Fibroblast of peridontal ligament (primary cell): ENCODE measurements around the gene ARHGAP25.

Experiments used
- DNase-seq: peaks from one replicate; pipeline ENCODE4 v3.0.0-alpha.2; 2010; ENCODE audit errors: extremely low read depth

The ARHGAP25 gene

DNA sequence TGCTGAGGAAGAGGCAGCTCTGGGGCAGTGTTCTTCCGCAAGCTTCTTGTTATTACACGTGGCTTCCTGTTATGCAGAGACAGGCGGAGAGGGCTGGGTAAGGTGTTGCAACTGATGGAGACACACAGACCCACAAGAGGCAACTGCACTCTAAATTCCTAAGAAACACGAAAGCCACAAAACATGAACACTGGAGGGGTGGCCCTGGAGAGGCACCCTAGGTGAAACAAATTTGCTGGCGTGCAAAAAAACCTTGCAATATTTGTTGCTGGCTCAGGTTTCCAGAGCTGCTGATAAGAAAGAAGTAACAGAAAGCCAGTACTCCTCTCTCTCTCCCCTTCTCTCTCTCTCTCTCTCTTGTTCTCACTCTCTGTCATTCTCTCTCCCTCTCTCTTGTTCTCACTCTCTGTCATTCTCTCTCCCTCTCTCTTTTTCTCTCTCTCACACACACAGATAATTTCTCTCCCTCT lies 31.8 kb downstream of the ARHGAP25 start:
- DNase-seq, result no peak

DNA sequence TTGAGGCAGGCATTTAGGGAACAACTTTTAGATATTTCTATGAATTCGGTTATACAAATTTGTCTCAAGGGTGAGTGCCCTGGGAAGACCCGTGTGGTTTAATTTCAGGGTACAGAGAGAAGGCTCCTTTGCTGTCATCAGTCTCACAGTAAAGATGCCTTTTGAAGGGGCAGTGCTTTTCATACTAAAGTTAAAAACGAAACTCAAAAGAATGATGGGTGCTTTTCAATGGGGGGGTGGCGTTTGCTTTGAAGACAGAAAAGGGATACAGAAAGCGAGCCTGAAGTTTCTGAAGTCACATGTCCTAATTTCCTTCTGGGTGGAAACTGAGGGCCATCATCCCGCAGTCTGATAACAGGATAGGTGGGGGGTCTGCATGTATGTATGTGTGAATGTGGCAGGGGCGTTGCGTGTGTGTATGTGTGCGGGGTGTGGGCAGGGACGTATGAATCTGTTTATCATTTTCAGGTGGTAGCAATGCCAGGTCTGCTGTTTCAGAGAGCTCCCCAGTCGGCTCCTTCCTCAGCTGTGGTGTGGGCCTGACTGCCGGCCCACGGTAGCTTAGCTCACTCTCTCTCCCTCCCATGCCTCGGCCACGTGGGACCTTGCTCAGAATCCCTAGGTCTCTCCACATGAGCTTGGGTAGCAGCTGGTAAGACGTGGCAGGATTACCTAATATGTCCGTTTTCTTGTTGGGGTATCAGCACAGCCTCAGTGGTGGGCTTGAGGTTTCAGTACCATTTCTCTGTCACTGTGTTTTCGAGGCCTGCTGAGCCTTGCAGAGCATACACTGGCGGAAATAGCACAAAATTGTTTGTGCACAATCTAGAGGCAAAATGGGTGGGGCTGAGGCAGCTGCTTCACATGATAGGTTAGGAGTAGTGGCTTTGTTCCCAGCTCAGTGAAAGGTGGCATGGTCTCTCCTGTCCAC lies 32.7 kb downstream of the ARHGAP25 start:
- no peak for DNase-seq

- no peak for DNase-seq
Observed at GRCh38 chr2:68767996-68768395, 33.4 kb downstream of the ARHGAP25 start.

- DNase-seq, result no peak
Observed at GRCh38 chr2:68768461-68768860, 33.9 kb downstream of the ARHGAP25 start.

DNA sequence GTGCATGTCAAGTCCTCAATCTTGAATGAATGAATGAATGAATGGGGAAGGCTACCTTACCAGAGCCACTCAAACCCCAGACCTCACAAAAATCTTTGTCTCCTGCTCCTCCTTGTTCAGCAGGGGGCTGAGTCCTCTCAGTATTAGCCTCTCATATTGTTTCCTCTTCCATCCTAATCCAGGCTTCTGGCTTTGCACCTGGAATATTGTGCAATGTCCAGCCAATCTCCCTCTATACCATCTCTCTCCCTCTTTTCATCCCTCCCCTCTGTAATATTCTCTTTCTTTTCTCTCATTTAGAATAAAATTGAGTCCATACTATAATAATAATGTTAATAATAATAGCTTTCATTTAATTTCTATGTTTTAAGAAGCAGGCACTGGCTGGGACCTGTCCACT lies 34.3 kb downstream of the ARHGAP25 start:
- DNase-seq, result no peak

GRCh38 chr2:68769586-68770270 lies 35.1 kb downstream of the ARHGAP25 start:
- no peak for DNase-seq

GRCh38 chr2:68770271-68771111 lies 35.9 kb downstream of the ARHGAP25 start:
- no peak for DNase-seq

GRCh38 chr2:68771211-68771751 lies 36.7 kb downstream of the ARHGAP25 start:
- DNase-seq, result no peak

DNA sequence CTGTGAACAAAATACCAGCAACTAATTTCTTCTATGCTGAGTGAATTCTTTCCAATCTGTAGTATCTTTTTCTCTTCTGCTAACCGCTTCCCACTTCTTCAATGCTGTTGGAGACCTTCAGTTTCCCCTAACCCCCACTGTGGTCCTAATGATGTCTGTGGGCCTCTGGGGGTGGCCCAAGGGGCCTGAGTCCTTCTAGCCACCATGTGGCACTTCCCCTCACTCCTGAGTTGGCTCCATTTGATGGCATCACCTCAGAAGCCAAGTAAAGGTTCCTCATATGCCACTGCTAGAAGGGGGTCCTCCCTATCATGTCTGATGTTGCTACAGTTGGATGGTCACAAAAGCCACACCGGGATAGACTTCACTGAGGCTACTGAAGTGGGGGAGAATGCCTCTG lies 37.5 kb downstream of the ARHGAP25 start:
- no peak for DNase-seq

DNA sequence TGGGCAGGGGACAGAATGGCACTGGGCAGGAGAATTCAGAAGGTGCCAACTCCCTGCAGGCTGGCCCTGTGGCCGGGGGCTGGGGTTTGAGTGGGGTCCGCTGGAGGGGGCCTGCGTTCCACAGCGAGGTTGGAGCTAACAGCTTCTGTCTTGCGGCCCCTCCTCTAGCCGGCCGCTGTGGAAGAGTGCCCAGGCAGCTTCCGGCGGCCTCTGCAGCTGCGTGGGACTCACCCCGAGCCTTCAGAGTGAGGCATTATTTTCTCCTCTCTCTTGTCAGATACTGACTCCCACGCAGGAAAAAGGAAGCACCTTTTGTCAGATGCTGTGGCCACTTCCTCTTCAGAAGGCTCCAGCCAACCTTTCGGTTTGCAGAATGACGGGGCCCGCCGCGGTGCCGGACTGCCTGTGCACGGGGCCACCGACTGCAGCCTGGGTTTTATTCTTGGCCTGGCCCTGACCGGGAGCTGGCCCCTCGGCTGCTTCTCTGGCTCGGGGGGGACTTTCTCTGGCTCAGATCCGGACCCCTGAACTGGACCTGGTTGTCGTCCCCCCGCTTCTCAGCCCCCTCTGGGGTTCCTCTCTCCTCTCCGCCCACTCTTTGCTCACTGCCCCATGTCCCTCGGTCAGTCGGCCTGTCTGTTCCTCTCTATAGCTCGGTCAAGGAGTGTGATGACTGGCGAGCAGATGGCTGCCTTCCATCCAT lies 40.1 kb downstream of the ARHGAP25 start:
- DNase-seq, result no peak

DNA sequence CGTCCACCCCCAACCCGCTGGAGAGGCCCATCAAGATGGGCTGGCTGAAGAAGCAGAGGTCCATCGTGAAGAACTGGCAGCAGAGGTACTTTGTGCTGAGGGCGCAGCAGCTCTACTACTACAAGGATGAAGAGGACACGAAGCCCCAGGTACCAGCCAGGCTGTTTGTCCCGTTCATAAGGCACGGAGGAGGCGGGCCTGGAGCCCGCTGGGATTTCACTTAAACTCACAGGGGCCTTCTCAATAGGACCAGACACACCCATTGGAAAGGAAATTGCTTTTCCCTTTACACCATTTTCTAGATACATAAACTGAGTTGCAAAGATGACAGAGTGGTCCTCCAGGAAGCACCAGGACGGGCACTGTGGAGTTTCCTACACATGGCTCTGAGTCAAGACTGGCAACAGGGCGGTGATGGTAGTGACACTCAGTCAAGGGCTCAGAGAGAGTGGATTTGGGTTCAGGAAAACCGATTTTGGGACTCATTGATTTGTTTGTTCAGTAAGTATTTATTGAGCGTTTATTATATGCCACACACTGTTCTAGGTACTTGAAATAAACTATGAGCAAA lies 40.7 kb downstream of the ARHGAP25 start:
- DNase-seq, result no peak

DNA sequence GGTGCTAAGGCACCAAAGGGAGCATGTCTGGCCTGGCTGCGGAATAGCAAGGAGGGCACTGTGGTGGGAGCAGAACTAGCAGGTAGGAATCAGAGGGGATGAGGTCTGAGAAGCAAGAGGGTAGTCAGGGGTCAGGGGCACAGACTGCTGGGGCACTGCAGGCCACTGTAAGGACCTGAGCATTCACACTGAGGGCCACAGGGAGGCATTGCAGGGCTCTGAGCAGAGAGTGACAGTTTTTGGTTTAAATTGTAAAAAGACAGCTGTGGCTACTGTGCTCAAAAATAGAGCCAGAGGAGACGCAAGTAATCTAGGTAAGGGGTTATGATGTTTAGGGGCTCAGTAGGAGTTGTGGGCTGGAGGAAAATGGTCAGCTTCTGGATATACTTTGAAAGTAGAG lies 41.5 kb downstream of the ARHGAP25 start:
- no peak for DNase-seq

DNA sequence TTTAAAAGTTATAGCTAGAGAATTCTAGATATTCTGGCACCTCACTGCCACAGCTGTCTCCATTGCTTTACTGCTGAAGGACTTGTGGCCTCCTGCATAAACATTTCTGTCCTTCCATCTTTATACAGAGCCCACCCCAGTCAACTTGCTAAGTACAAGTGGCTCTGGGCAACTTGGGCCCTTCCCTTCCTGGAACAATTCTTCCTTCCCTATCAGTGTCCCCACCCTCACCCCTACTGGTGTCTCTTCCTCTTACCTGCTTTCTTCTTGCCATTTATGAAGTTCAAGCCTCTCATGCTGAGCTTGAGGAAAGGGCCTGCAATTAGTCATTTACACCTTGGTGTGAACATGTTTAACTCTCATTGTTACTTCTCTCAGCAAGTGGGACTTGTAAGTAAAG lies 45.0 kb downstream of the ARHGAP25 start:
- DNase-seq, result no peak

GRCh38 chr2:68784188-68784587 lies 49.6 kb downstream of the ARHGAP25 start:
- DNase-seq, result no peak

GRCh38 chr2:68784915-68785314 lies 50.3 kb downstream of the ARHGAP25 start:
- DNase-seq, result no peak

GRCh38 chr2:68787356-68787755 lies 52.7 kb downstream of the ARHGAP25 start:
- no peak for DNase-seq

DNA sequence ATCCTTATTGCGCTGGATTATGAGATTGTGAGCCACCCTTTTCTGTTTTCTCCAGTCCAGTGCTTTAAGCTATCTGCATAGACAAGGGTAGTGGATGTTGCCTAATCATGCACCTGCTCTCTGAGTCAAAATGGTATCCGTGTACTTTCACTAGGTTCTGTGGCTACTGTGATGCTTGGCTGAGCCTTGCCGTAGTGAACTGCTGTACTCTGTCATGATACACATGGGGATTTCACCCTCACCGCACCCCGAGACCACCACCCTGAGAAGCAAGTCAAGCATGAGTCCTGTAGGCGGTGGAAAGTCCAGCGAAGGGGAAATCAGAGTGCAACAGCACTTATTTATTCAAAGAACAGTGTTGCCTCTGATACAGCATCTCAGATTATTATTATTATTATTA lies 55.0 kb downstream of the ARHGAP25 start:
- DNase-seq, result no peak

DNA sequence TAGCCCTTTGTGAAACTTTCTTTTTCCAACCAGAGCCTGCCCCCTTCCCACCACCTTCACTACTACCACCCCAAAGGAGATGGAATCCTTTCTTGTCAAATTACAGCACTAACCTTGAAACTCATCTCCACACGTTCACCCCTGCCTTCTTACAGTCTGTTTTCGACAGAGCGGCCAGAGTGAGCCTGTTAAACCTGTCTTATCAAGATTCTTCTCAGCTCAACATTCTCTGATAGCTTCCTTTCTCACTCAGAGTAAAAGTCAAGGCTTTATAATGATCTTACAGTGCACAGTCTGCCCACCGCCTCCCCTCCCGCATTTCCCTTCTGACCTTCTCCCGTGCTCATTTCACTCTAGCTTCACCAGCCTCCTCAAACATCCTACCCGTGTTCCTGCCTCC lies 56.0 kb downstream of the ARHGAP25 start:
- no peak for DNase-seq

- no peak for DNase-seq
Observed at GRCh38 chr2:68791914-68792313, 57.3 kb downstream of the ARHGAP25 start.

DNA sequence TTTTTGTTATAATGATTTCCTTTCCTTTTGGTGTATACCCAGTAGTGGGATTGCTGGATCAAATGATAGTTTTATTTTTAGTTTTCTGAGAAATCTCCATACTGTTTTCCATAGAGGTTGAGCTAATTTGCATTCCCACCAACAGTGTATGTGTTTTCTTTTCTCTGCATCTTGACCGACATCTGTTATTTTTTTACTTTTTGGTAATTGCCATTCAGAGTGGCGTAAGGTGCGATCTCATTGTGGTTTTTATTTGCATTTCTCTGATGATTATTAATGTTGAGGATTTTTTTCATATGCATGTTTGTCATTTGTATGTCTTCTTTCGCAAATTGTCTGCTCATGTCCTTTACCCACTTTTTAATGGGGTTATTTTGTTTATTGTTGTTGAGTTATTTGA lies 58.1 kb downstream of the ARHGAP25 start:
- no peak for DNase-seq
